ENCODE measurements around the gene ZNF641. TPM values are rescaled to one million over a fixed set of nuclear protein-coding genes. Genes with fewer than 3 reads are reported as not detected.

Gene ZNF641
- polyA plus RNA-seq, 1 experiment, result 6.6 TPM

DNA sequence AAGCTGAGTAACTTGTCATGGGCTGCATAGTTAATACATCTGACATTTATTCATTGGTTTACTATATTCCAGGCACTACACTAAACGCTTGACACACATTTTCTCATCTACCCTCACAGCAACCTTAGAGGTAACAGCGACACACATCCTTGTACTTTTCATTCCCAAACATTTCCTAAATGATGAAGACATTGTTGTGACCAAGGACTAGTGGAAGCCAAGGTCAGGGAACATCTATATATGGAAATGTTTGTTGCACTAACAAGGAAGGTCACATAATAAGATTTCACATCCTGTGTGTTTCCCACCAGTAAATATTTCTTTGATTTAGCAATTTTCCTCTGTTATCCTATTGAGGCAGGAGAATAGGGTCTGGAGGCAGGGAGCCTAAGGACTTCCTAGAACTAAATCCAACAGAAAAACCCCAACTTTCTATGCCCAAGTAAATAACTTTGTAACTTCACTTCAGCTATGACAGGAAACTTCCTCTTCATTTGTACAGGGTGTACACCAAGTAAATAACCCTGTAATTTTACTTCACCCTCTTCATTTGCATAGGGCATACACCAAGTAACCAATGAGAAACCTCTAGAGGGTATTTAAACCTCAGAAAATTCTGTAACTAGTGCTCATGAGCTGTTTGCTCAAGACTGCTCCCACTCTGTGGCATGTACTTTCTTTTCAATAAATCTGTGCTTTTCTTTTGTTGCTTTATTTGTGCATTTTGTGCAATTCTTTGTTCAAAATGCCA lies 48.4 kb downstream of the ZNF641 start:
- no peaks in the 10 kb centered on the region; the same call in 1 of the 2 replicates for H3K9me3 ChIP-seq (ENCODE audit: control insufficient read depth, insufficient read depth, low read length)
- H3K27ac ChIP-seq (ENCODE audit: low read depth, low read length), result no peak overlapping the region
- POLR2A ChIA-PET, result no interaction called here
- DNase-seq (ENCODE audit: low read depth, low spot score), result no peak
- TF ChIP-seq, protein P1, sequence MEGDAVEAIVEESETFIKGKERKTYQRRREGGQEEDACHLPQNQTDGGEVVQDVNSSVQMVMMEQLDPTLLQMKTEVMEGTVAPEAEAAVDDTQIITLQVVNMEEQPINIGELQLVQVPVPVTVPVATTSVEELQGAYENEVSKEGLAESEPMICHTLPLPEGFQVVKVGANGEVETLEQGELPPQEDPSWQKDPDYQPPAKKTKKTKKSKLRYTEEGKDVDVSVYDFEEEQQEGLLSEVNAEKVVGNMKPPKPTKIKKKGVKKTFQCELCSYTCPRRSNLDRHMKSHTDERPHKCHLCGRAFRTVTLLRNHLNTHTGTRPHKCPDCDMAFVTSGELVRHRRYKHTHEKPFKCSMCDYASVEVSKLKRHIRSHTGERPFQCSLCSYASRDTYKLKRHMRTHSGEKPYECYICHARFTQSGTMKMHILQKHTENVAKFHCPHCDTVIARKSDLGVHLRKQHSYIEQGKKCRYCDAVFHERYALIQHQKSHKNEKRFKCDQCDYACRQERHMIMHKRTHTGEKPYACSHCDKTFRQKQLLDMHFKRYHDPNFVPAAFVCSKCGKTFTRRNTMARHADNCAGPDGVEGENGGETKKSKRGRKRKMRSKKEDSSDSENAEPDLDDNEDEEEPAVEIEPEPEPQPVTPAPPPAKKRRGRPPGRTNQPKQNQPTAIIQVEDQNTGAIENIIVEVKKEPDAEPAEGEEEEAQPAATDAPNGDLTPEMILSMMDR (IDR thresholded peaks at IDR 0.05; ENCODE audit: low read depth, low read length), result no peak
- no peak overlapping the region for H3K4me3 ChIP-seq (ENCODE audit: low read depth, low read length)
- peaks cover 8% of the 10 kb centered on the region for H3K27me3 ChIP-seq (ENCODE audit: control insufficient read depth, insufficient read depth, low read length)
- CTCF ChIA-PET, result no interaction called here

DNA sequence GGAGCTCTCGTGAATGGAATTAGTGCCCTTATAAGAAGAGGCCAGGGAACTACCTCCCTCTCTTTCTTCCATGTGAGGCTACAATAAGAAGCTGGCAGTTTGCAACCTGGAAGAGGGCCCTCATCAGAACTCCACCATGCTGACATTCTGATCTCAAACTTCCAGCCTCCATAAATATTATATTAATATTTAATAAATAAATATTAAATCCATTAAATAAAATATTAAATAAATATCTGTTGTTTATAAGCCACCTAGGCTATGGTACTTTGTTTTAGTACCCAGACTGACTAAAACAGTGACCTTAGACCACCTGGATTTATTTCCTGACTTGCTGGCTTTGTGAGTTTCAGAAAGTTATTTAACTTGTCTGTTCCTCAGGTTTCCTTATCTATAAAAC lies 49.9 kb downstream of the ZNF641 start:
- Histone ChIP-seq H3K27ac (ENCODE audit: low read depth, low read length) (no peak overlapping the region), H3K9me3 (ENCODE audit: control insufficient read depth, insufficient read depth, low read length) (no peaks in the 10 kb centered on the region), H3K27me3 (ENCODE audit: control insufficient read depth, insufficient read depth, low read length) (peaks cover 9% of the 10 kb centered on the region), H3K4me3 (ENCODE audit: low read depth, low read length) (no peak overlapping the region)
- DNase-seq (ENCODE audit: low read depth, low spot score), result no peak
- TF ChIP-seq, protein P1 (IDR thresholded peaks at IDR 0.05; ENCODE audit: low read depth, low read length), result no peak
- CTCF ChIA-PET, result no interaction called here
- POLR2A ChIA-PET, result no interaction called here

DNA sequence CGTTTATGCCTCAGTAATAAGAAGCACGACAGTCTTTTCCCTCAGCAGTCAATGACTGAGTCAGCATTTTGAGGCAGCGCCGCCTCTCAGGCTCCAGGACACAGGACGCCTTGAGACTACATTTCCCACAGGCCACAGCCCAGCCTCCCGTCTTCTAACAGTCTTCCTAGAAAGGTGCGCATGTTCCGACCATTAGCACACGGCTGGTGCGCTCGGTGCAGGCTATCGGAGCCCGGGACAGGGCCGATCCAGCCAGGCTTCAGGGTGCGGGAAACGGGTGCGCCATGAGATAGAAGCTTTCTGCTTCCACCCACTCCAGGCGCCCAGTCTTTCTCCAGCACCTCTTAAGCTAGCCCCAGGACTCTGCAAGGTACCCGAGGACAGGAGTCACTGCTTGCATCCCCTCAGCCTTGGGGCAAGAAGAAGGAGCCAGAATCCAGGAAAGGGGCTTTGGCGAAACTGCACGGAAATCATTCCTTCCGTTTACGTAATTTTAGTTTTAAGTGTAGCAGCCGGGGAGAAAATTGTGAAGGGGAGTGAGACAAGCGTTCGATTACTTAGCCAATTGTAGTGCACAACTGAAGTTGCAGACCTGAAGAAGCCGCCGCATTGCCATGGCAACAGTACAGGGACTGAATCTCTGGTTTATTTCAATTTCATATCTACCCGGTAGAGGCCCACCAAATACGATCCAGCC lies 54.0 kb downstream of the ZNF641 start:
- no peaks in the 10 kb centered on the region for H3K9me3 ChIP-seq (ENCODE audit: control insufficient read depth, insufficient read depth, low read length)
- peak; percentile 10 for DNase-seq (ENCODE audit: low read depth, low spot score)
- POLR2A ChIA-PET, result no interaction called here
- TF ChIP-seq, protein P1 (IDR thresholded peaks at IDR 0.05; ENCODE audit: low read depth, low read length), result no peak
- H3K27me3 ChIP-seq (ENCODE audit: control insufficient read depth, insufficient read depth, low read length), result peaks cover 14% of the 10 kb centered on the region
- peak overlapping the region; percentile 54 for H3K4me3 ChIP-seq (ENCODE audit: low read depth, low read length)
- H3K27ac ChIP-seq (ENCODE audit: low read depth, low read length), result no peak overlapping the region
- CTCF ChIA-PET, result interaction anchor here (1.3 kb wide), 1 partner anchor 17 kb away, joined by 5 read pairs; no protein-coding TSS in a partner anchor

DNA sequence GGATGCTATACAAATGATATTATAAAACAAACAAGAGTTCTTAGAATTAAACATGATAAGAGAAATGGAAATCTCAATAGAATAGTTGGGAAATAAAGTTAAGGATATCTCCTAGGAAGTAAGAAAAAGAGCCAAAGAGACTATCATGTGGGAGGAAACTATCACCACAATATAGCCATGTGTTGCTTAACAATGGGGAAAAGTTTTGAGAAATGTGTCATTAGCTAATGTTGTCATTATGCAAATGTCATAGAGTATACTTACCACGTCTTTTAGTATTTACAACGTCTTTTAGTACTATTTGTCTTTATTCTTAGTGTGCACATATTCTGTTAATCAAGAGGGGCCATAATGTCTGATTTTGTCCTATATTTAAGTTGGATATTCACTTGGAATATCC lies 58.7 kb downstream of the ZNF641 start:
- POLR2A ChIA-PET, result no interaction called here

More for the DNA sequence above, 58.7 kb downstream of the ZNF641 start:
- no peak for DNase-seq (ENCODE audit: low read depth, low spot score)
- Histone ChIP-seq H3K4me3 (ENCODE audit: low read depth, low read length) (no peak overlapping the region), H3K9me3 (ENCODE audit: control insufficient read depth, insufficient read depth, low read length) (no peaks in the 10 kb centered on the region), H3K27me3 (ENCODE audit: control insufficient read depth, insufficient read depth, low read length) (peaks cover 6% of the 10 kb centered on the region), H3K27ac (ENCODE audit: low read depth, low read length) (no peak overlapping the region)
- CTCF ChIA-PET, result no interaction called here
- TF ChIP-seq, protein P1 (IDR thresholded peaks at IDR 0.05; ENCODE audit: low read depth, low read length), result no peak
